Mucosa of rectum (tissue), 2 donors: ENCODE data around the gene VAC14.

ENCODE experiments used
- H3K27ac ChIP-seq, 2 donors: one replicate each; pipeline ENCODE4 v1.7.0; 2013; ENCODE audit warnings: inconsistent platforms in 2 of 2, low read depth in 2 of 2, low read length in 2 of 2
- H3K27me3 ChIP-seq, 2 donors: one replicate each; pipeline ENCODE4 v1.7.0; 2013; ENCODE audit warnings: low read length in 2 of 2; ENCODE audit not compliant: control insufficient read depth in 2 of 2, insufficient read depth in 2 of 2
- H3K36me3 ChIP-seq, 2 donors: one replicate each; pipeline ENCODE4 v1.7.0; 2013; ENCODE audit warnings: low read length in 2 of 2; ENCODE audit not compliant: control insufficient read depth in 2 of 2, insufficient read depth in 2 of 2
- H3K4me1 ChIP-seq, 2 donors: one replicate each; pipeline ENCODE4 v1.7.0; 2013; ENCODE audit warnings: low read length in 2 of 2, mild to moderate bottlenecking in 1 of 2; ENCODE audit not compliant: control insufficient read depth in 2 of 2, insufficient read depth in 2 of 2
- H3K4me3 ChIP-seq, 2 donors: one replicate each; pipeline ENCODE4 v1.7.0; 2013; ENCODE audit warnings: low read length in 2 of 2
- H3K9ac ChIP-seq, 2 donors: one replicate each; pipeline ENCODE4 v1.7.0; 2013; ENCODE audit warnings: low read length in 2 of 2, low read depth in 1 of 2, mild to moderate bottlenecking in 1 of 2
- H3K9me3 ChIP-seq, 2 donors: one replicate each; pipeline ENCODE4 v1.7.0; 2013; ENCODE audit warnings: low read length in 2 of 2; ENCODE audit not compliant: control insufficient read depth in 2 of 2
- donor health status: healthy.
- donor health status: Normal muscosa, but diverticular disease.

Gene VAC14

GRCh38 chr16:70786020-70786755 lies 14.8 kb downstream of the VAC14 start:
- Histone ChIP-seq H3K36me3 (peaks cover 47 to 50% of the 10 kb centered on the region in 2 donors), H3K27me3 (no peaks in the 10 kb centered on the region), H3K27ac (no peak overlapping the region), H3K9me3 (no peaks in the 10 kb centered on the region), H3K4me1 (no peaks in the 10 kb centered on the region), H3K4me3 (no peak overlapping the region), H3K9ac (no peak overlapping the region)

GRCh38 chr16:70784692-70785555 lies 16.0 kb downstream of the VAC14 start:
- H3K36me3 ChIP-seq: peaks cover 57 to 61% of the 10 kb centered on the region in 2 donors
- H3K27ac ChIP-seq: no peak overlapping the region
- no peak overlapping the region for H3K9ac ChIP-seq
- H3K4me1 ChIP-seq: no peaks in the 10 kb centered on the region
- no peaks in the 10 kb centered on the region for H3K9me3 ChIP-seq
- H3K27me3 ChIP-seq: no peaks in the 10 kb centered on the region
- no peak overlapping the region for H3K4me3 ChIP-seq

- Histone ChIP-seq H3K27ac (no peak overlapping the region), H3K4me3 (no peak overlapping the region), H3K27me3 (no peaks in the 10 kb centered on the region), H3K9ac (no peak overlapping the region), H3K36me3 (peaks cover 64 to 77% of the 10 kb centered on the region in 2 donors), H3K4me1 (no peaks in the 10 kb centered on the region), H3K9me3 (no peaks in the 10 kb centered on the region)
Observed at GRCh38 chr16:70782237-70782636, 18.7 kb downstream of the VAC14 start.

GRCh38 chr16:70781800-70782199 lies 19.2 kb downstream of the VAC14 start:
- H3K4me1 ChIP-seq: no peaks in the 10 kb centered on the region
- H3K27ac ChIP-seq: no peak overlapping the region
- no peaks in the 10 kb centered on the region for H3K27me3 ChIP-seq
- H3K4me3 ChIP-seq: no peak overlapping the region
- no peak overlapping the region for H3K9ac ChIP-seq
- no peaks in the 10 kb centered on the region for H3K9me3 ChIP-seq
- peaks cover 64 to 78% of the 10 kb centered on the region in 2 donors for H3K36me3 ChIP-seq

GRCh38 chr16:70780546-70780945 lies 20.4 kb downstream of the VAC14 start:
- no peaks in the 10 kb centered on the region for H3K4me1 ChIP-seq
- no peak overlapping the region for H3K4me3 ChIP-seq
- H3K27ac ChIP-seq: no peak overlapping the region
- no peaks in the 10 kb centered on the region for H3K9me3 ChIP-seq
- H3K36me3 ChIP-seq: peaks cover 53 to 70% of the 10 kb centered on the region in 2 donors
- H3K27me3 ChIP-seq: no peaks in the 10 kb centered on the region
- no peak overlapping the region for H3K9ac ChIP-seq

GRCh38 chr16:70779361-70779760 lies 21.6 kb downstream of the VAC14 start:
- no peaks in the 10 kb centered on the region for H3K9me3 ChIP-seq
- peaks cover 45 to 59% of the 10 kb centered on the region in 2 donors for H3K36me3 ChIP-seq
- H3K4me1 ChIP-seq: no peaks in the 10 kb centered on the region
- H3K4me3 ChIP-seq: no peak overlapping the region
- H3K27ac ChIP-seq: no peak overlapping the region
- no peak overlapping the region for H3K9ac ChIP-seq
- H3K27me3 ChIP-seq: no peaks in the 10 kb centered on the region

- no peak overlapping the region for H3K27ac ChIP-seq
- no peak overlapping the region for H3K9ac ChIP-seq
- no peak overlapping the region for H3K4me3 ChIP-seq
- H3K27me3 ChIP-seq: no peaks in the 10 kb centered on the region
- H3K4me1 ChIP-seq: no peaks in the 10 kb centered on the region
- H3K9me3 ChIP-seq: no peaks in the 10 kb centered on the region
- H3K36me3 ChIP-seq: peaks cover 45 to 58% of the 10 kb centered on the region in 2 donors
Observed at GRCh38 chr16:70778901-70779309, 22.1 kb downstream of the VAC14 start.

GRCh38 chr16:70777973-70778406 lies 23.0 kb downstream of the VAC14 start:
- no peak overlapping the region for H3K9ac ChIP-seq
- H3K4me3 ChIP-seq: no peak overlapping the region
- H3K27ac ChIP-seq: no peak overlapping the region
- H3K27me3 ChIP-seq: no peaks in the 10 kb centered on the region
- H3K36me3 ChIP-seq: peaks cover 38 to 49% of the 10 kb centered on the region in 2 donors
- H3K4me1 ChIP-seq: no peaks in the 10 kb centered on the region
- no peaks in the 10 kb centered on the region for H3K9me3 ChIP-seq

GRCh38 chr16:70777496-70777895 lies 23.5 kb downstream of the VAC14 start:
- Histone ChIP-seq H3K9ac (no peak overlapping the region), H3K27ac (no peak overlapping the region), H3K36me3 (peaks cover 34 to 44% of the 10 kb centered on the region in 2 donors), H3K27me3 (no peaks in the 10 kb centered on the region), H3K4me1 (no peaks in the 10 kb centered on the region), H3K4me3 (no peak overlapping the region), H3K9me3 (no peaks in the 10 kb centered on the region)

GRCh38 chr16:70775399-70775798 lies 25.6 kb downstream of the VAC14 start:
- Histone ChIP-seq H3K4me1 (no peaks in the 10 kb centered on the region), H3K4me3 (no peak overlapping the region), H3K27me3 (no peaks in the 10 kb centered on the region), H3K36me3 (peaks cover 16 to 37% of the 10 kb centered on the region in 2 donors), H3K9ac (no peak overlapping the region), H3K9me3 (no peaks in the 10 kb centered on the region), H3K27ac (no peak overlapping the region)
